ENCODE results near the gene GRIN2B. TPM values are rescaled to one million over a fixed set of nuclear protein-coding genes. Genes with fewer than 3 reads are reported as not detected.
A peak's percentile ranks its signal among the peaks of the same experiment; 100 is the strongest.

GRIN2B gene
- under 1 TPM in 4 of 6 donors, not detected in 2; under 0.01 to 0.27 (median 0.06) TPM for total RNA-seq

DNA sequence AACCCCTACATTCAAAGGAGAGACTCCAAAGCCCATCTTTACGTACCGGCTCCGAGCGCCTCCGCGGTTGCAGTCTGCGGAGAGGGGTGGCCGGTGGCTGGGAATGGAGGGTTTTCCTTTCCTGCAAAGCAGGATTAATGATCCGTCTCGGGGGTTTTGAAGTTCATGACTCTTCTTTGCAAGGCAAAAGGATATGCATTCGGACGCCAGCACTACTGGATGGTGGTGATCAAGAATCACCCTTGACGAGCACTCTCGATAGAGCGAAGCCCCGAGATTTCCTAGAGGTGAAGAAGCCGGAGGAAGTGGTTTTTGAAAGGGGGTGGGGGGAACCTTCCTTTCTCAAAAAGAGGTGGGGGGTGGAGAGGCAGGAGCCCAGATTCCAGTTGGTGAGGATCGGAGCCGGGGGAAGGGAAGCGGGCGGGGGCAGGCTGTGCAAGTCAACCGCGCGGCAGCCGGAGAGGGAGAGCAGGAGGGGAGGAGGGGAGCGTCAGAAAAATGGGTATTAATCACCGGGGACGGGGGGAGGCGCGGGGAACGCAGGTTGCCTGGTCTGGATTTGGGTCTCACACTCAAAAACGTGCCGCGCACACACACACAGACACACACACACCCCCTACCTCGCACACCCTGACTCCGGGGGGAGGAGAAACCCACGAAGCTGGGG, at the start of gene GRIN2B:
Gene GRIN2B, minus strand, starts transcription at position 307 of the 667 bp plus-strand sequence. CDS start 115,394 bp downstream, outside the sequence.
- TF ChIP-seq, protein P1, sequence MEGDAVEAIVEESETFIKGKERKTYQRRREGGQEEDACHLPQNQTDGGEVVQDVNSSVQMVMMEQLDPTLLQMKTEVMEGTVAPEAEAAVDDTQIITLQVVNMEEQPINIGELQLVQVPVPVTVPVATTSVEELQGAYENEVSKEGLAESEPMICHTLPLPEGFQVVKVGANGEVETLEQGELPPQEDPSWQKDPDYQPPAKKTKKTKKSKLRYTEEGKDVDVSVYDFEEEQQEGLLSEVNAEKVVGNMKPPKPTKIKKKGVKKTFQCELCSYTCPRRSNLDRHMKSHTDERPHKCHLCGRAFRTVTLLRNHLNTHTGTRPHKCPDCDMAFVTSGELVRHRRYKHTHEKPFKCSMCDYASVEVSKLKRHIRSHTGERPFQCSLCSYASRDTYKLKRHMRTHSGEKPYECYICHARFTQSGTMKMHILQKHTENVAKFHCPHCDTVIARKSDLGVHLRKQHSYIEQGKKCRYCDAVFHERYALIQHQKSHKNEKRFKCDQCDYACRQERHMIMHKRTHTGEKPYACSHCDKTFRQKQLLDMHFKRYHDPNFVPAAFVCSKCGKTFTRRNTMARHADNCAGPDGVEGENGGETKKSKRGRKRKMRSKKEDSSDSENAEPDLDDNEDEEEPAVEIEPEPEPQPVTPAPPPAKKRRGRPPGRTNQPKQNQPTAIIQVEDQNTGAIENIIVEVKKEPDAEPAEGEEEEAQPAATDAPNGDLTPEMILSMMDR (IDR thresholded peaks at IDR 0.05) = no peak
- no peak for TF ChIP-seq POLR2AphosphoS5 (IDR thresholded peaks at IDR 0.05)
- no peak for TF ChIP-seq POLR2A (IDR thresholded peaks at IDR 0.05)
- TF ChIP-seq EP300 (IDR thresholded peaks at IDR 0.05) = no peak
- Histone ChIP-seq H3K4me3 (peak within 1 kb of the TSS in 3 of 4 donors; percentile 20 to 37 (median 31)), H3K4me1 (peaks cover 14 to 26% (median 19%) of the 10 kb centered on the region in 4 donors), H3K36me3 (no peaks in the 10 kb centered on the region), H3K27me3 (peaks cover 0 to 19% (median 12%) of the 10 kb centered on the region in 4 donors), H3K9me3 (no peaks in the 10 kb centered on the region), H3K27ac (no peak within 1 kb of the TSS)
- 2% methylated on average over 34 of the region's 37 CpGs for WGBS, 2 donors
- ATAC-seq (ENCODE audit: low FRiP score in 2 of 2) = peak in 1 of 2 donors; percentile 18
- DNase-seq = peak in 1 of 2 donors; percentile 59

DNA sequence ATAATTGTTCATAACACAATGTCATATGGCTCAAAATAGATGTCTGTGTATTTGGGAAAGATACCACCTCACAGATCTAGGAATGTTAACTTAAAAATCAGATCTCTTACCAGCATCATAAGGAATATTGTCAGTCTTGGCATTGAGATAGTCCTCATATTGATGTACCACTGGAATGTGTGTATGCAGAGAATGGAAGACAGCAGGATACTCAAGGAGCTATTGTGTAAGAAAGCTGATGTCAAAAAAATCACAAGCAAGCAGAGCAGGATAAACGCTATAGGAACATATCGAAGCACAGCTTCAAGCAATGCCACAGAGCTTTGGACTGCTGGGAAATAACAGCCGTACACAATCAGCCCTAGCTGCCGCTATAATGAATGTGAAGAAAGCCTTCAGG, 45.1 kb upstream of the GRIN2B start:
- TF ChIP-seq, protein P1 (IDR thresholded peaks at IDR 0.05) = no peak
- TF ChIP-seq POLR2A (IDR thresholded peaks at IDR 0.05) (no peak), EP300 (IDR thresholded peaks at IDR 0.05) (no peak), POLR2AphosphoS5 (IDR thresholded peaks at IDR 0.05) (no peak)
- DNase-seq (no peak), ATAC-seq (ENCODE audit: low FRiP score in 2 of 2) (no peak)
- Histone ChIP-seq H3K27me3 (no peaks in the 10 kb centered on the region), H3K4me3 (no peak overlapping the region), H3K4me1 (no peaks in the 10 kb centered on the region), H3K36me3 (no peaks in the 10 kb centered on the region), H3K27ac (no peak overlapping the region), H3K9me3 (no peaks in the 10 kb centered on the region)
- WGBS, 2 donors = 85 to 95% methylated on average over 4 of the region's 4 CpGs

DNA sequence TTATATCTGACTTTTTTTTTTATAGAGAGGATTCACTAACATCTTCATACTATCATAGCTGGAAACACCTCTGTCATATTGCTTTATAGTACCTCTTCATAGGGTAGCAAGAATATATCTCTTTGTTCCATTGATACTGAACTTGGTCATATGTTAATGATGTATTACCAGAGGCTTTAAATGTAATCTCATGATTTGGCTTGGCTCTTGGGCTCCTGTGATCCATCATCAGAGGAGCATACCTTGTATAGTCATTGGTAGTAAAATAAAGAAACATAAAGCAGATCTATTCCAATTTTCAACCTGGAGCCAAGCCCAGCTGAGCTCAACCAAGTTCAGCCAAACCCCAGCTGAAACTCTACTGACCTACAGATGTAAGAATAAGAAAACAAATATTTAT, 43.2 kb upstream of the GRIN2B start:
- Histone ChIP-seq H3K9me3 (no peaks in the 10 kb centered on the region), H3K36me3 (no peaks in the 10 kb centered on the region), H3K27ac (no peak overlapping the region), H3K4me1 (no peaks in the 10 kb centered on the region), H3K27me3 (no peaks in the 10 kb centered on the region), H3K4me3 (no peak overlapping the region)
- ATAC-seq (ENCODE audit: low FRiP score in 2 of 2) (no peak), DNase-seq (no peak)
- no peak for TF ChIP-seq POLR2A (IDR thresholded peaks at IDR 0.05)
- TF ChIP-seq, protein P1 (IDR thresholded peaks at IDR 0.05) = no peak
- no peak for TF ChIP-seq EP300 (IDR thresholded peaks at IDR 0.05)
- TF ChIP-seq POLR2AphosphoS5 (IDR thresholded peaks at IDR 0.05) = no peak

DNA sequence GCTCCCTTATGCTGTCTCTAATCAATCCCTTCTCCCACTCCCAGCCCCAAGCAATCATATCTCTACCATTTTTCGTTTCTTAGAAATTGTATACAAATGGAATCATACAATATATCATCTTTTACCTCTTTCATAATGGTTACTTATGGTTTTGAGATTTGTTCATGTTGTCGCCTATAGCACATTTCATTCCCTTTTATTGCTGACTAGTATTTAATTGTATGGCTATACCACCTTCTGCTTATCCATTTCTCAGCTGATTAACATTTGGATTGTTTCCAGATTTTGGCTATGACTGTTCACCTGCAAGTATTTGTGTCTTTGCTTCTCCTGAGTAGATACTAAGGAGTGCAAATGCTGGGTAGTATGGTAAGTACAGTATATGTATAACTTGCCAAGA, 36.7 kb upstream of the GRIN2B start:
- WGBS, 2 donors = 71 to 76% methylated on average over 2 of the region's 2 CpGs
- DNase-seq (no peak), ATAC-seq (ENCODE audit: low FRiP score in 2 of 2) (no peak)
- Histone ChIP-seq H3K36me3 (no peaks in the 10 kb centered on the region), H3K27ac (no peak overlapping the region), H3K9me3 (no peaks in the 10 kb centered on the region), H3K4me1 (no peaks in the 10 kb centered on the region), H3K4me3 (no peak overlapping the region), H3K27me3 (no peaks in the 10 kb centered on the region)
- TF ChIP-seq POLR2A (IDR thresholded peaks at IDR 0.05) (no peak), EP300 (IDR thresholded peaks at IDR 0.05) (no peak), POLR2AphosphoS5 (IDR thresholded peaks at IDR 0.05) (no peak)
- TF ChIP-seq, protein P1 (IDR thresholded peaks at IDR 0.05) = no peak

DNA sequence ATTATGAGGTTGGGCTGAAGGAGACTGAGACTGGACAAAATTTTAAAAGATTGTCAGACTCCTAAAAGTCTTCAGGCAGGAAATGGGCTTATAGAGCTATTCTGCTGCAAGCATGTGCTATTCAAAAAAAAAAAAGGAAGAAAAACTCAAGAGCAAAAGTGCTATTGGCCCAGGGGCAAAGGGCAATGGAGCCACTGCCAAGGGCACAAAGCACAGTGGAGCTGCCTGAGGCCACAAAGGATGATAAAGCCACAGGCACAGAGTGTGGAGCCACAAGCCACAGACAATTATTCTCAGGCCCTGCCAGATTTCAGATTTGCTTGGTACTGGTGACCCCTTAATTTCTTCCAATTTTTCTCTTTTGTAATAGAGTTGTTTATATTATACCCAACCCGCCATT, 29.6 kb upstream of the GRIN2B start:
- ATAC-seq (ENCODE audit: low FRiP score in 2 of 2) (no peak), DNase-seq (no peak)
- no peak overlapping the region for H3K27ac ChIP-seq
- 83 to 85% methylated on average over 1 of the region's 1 CpG for WGBS, 2 donors
- H3K4me3 ChIP-seq = no peak overlapping the region
- no peak for TF ChIP-seq POLR2A (IDR thresholded peaks at IDR 0.05)
- no peak for TF ChIP-seq EP300 (IDR thresholded peaks at IDR 0.05)
- no peak for TF ChIP-seq POLR2AphosphoS5 (IDR thresholded peaks at IDR 0.05)
- TF ChIP-seq, protein P1 (IDR thresholded peaks at IDR 0.05) = no peak
- no peaks in the 10 kb centered on the region for H3K27me3 ChIP-seq
- H3K4me1 ChIP-seq = peaks cover 0 to 4% (median 0%) of the 10 kb centered on the region in 4 donors
- no peaks in the 10 kb centered on the region for H3K36me3 ChIP-seq
- no peaks in the 10 kb centered on the region for H3K9me3 ChIP-seq

All from upper lobe of left lung (tissue), 6 donors.